HG03378 (cell line): ENCODE data around the gene MYOD1.

ENCODE experiments used
- ATAC-seq: cut with Tn5 transposase; IDR thresholded peaks from one replicate; pipeline ENCODE4 v1.9.1; 2021; ENCODE audit warnings: mild to moderate bottlenecking, moderate library complexity; ENCODE audit not compliant: unreplicated experiment

MYOD1 gene

GRCh38 chr11:17769218-17769617, 49.8 kb downstream of the MYOD1 start:
- ATAC-seq, result no peak

DNA sequence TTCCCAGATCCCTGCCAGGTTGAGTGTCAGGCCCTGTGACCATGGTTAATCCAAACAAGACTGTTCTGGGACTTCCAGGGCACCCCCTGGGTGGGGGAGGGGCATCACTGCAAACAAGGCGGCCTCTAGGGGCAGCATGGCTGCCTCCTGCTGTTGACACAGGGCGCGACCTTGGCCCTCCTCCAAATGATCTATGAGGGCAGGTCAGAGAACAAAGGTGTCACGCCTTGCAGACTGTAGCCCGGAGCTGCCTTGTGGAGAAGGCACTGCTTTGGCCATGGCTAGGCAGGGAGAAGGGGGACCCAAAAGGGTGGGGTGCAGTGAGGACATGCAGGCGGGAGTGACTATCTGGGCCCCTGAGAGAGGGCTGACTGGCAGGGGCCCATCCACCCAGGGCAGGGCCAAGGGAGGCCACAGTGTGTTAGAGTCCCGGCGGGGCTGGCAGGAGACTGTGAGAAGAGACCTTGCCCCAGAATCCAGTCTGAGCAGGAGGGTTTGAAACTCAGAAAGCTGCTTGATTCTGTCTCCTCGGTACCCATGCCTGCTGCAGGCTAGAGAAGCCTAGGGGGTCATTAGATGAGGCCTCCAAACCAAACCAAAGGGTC, 50.8 kb downstream of the MYOD1 start:
- ATAC-seq, result no peak

GRCh38 chr11:17770917-17771316, 51.5 kb downstream of the MYOD1 start:
- no peak for ATAC-seq

GRCh38 chr11:17771415-17771814, 52.0 kb downstream of the MYOD1 start:
- no peak for ATAC-seq
